DND-41 (cell line): Measurements from ENCODE around the gene UVSSA.

ENCODE experiments used
- CTCF ChIP-seq: IDR thresholded peaks from 2 replicates; pipeline ENCODE4 v1.5.1; 2012; ENCODE audit warnings: borderline replicate concordance, low read length, moderate library complexity, mild to moderate bottlenecking; ENCODE audit not compliant: poor library complexity, severe bottlenecking; ENCODE audit errors: extremely low read depth
- EZH2 ChIP-seq: IDR thresholded peaks from 3 replicates; pipeline ENCODE4 v1.6.1; 2012; ENCODE audit warnings: borderline replicate concordance, low read depth, mild to moderate bottlenecking, moderate library complexity, low read length, inconsistent platforms; ENCODE audit not compliant: severe bottlenecking

DNA sequence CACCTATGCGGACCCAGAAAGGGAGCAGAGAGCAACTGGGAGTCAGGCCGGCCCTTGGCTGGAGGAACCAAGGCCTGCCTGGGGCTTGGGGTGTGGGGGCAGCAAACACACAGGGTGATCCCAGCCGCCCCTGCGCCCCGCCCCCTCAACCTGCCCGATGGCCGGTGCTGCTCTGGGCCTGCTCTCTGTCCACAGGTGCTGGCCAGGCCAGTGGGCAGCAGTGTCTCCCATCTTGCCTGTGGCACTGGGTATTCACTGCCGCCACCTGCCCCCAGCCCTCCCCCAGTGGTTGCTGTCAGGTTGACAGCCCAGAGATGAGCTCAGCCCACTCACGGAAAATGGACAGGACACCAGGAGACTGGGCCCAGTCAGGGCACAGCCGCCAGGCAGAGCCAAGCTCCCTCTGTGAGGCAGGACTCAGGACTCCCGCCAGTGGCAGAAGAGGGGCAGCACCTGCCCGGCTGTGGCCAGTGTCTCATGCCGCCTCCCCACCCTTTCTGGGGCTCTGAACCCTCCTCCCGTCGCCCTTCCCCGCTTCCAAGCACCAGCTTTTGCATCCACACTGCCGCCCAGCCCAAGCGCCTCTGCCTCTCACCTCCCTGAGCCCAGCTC is 54.5 kb downstream of the UVSSA start:
- TF ChIP-seq CTCF: no peak
- no peak for TF ChIP-seq EZH2
